Tibial nerve (tissue), 4 donors: ENCODE measurements around the gene ROBO1.

Source experiments
- EP300 ChIP-seq, 2 donors: sonication (generic); formaldehyde crosslinking; IDR thresholded peaks; one replicate each; pipeline ENCODE4 v1.6.1; 2017; ENCODE audit warnings: antibody characterized with exemption in 2 of 2, mild to moderate bottlenecking in 1 of 2
- POLR2A ChIP-seq, 2 donors: fragments of 450-650 bp; IDR thresholded peaks; one replicate each; pipeline ENCODE4 v1.6.1; 2017; ENCODE audit warnings: antibody characterized with exemption in 2 of 2, mild to moderate bottlenecking in 2 of 2, moderate library complexity in 2 of 2
- TF ChIP-seq, protein P1 (sequence below), 5 experiments: fragments of 200-600 bp in 3 of 5; fragments of 450-650 bp in 2 of 5; sonication (generic) in 3 of 5; IDR thresholded peaks; one replicate each; pipeline ENCODE4 v1.5.1; 2016 to 2019; ENCODE audit warnings: antibody characterized with exemption in 5 of 5, mild to moderate bottlenecking in 3 of 5, moderate library complexity in 2 of 5

DNA sequence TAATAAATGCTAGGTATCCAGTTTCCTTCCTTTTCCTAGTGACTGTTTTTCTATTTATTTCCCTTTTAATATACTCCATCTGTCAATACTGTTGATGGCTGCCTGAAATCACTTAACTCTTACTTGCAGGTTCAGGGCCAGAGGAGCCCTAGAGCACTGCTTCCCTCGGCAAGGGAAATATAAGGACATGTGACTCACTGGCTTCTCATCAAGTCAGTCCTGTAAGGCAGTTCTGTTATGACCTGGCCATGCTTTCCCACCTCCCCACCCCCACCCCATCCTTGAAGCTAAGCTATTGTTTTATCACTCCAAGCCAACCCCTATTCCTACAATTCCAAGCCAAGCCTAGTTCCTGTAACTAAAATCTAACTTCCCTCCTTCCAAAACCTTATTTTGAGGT lies 800.7 kb downstream of the ROBO1 start:
- TF ChIP-seq, protein P1, sequence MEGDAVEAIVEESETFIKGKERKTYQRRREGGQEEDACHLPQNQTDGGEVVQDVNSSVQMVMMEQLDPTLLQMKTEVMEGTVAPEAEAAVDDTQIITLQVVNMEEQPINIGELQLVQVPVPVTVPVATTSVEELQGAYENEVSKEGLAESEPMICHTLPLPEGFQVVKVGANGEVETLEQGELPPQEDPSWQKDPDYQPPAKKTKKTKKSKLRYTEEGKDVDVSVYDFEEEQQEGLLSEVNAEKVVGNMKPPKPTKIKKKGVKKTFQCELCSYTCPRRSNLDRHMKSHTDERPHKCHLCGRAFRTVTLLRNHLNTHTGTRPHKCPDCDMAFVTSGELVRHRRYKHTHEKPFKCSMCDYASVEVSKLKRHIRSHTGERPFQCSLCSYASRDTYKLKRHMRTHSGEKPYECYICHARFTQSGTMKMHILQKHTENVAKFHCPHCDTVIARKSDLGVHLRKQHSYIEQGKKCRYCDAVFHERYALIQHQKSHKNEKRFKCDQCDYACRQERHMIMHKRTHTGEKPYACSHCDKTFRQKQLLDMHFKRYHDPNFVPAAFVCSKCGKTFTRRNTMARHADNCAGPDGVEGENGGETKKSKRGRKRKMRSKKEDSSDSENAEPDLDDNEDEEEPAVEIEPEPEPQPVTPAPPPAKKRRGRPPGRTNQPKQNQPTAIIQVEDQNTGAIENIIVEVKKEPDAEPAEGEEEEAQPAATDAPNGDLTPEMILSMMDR (IDR thresholded peaks at IDR 0.05): no peak
- no peak for TF ChIP-seq POLR2A (IDR thresholded peaks at IDR 0.05)
- TF ChIP-seq EP300 (IDR thresholded peaks at IDR 0.05): no peak
